ENCODE measurements around the gene AP5S1. TPM values are rescaled to one million over a fixed set of nuclear protein-coding genes. Genes with fewer than 3 reads are reported as not detected.
A peak's percentile ranks its signal among the peaks of the same experiment; 100 is the strongest.

AP5S1 gene
- total and polyA plus RNA-seq, 11 donors = 9.5 to 18.6 (median 11.4) TPM

DNA sequence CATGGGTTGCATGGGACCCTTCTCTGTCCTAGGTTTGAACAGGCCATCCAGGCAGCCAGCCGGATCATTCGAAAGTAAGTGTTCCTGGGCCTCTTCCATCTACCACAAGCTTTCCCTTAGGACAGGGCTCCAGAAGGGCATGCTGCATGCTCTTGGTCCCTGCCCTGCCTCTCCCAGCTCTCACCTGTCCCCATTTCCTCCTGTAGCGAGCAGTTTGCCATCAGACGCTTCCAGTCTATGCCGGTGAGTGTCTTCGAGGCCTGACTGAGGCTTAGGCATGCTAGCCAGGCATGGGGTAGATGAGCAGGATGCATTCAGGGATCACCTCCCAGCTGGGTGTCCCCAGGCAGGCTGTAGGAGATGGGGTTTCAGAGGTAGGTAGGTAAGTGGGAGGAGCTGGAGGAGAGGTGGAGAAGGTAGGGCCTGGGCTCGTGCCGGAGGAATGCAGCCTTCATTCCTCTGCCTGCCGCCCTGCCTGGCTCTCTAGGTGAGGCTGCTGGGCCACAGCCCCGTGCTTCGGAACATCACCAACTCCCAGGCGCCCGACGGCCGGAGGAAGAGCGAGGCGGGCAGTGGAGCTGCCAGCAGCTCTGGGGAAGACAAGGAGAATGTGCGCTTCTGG lies 20.0 kb upstream of the AP5S1 start:
- no peak overlapping the region for H3K27ac ChIP-seq
- H3K4me1 ChIP-seq = peaks cover 0 to 56% (median 10%) of the 10 kb centered on the region in 12 donors
- peak in 2 of 5 donors; percentile 19 for DNase-seq
- H3K9me3 ChIP-seq = no peaks in the 10 kb centered on the region
- no peaks in the 10 kb centered on the region for H3K27me3 ChIP-seq
- intact Hi-C loops (cut with DNase I) = no loop called here
- 92 to 95% (median 93%) methylated on average over 18 of the region's 18 CpGs for WGBS, 4 donors
- H3K36me3 ChIP-seq = peaks cover 0 to 70% (median 27%) of the 10 kb centered on the region in 9 donors
- H3K4me3 ChIP-seq = no peak overlapping the region
- TF ChIP-seq, protein P1, sequence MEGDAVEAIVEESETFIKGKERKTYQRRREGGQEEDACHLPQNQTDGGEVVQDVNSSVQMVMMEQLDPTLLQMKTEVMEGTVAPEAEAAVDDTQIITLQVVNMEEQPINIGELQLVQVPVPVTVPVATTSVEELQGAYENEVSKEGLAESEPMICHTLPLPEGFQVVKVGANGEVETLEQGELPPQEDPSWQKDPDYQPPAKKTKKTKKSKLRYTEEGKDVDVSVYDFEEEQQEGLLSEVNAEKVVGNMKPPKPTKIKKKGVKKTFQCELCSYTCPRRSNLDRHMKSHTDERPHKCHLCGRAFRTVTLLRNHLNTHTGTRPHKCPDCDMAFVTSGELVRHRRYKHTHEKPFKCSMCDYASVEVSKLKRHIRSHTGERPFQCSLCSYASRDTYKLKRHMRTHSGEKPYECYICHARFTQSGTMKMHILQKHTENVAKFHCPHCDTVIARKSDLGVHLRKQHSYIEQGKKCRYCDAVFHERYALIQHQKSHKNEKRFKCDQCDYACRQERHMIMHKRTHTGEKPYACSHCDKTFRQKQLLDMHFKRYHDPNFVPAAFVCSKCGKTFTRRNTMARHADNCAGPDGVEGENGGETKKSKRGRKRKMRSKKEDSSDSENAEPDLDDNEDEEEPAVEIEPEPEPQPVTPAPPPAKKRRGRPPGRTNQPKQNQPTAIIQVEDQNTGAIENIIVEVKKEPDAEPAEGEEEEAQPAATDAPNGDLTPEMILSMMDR (IDR thresholded peaks at IDR 0.05) = no peak
- no peak for TF ChIP-seq POLR2A (IDR thresholded peaks at IDR 0.05)
- no peak for ATAC-seq

GRCh38 chr20:3800878-3801260 lies 19.5 kb upstream of the AP5S1 start:
- DNase-seq (peak in 2 of 5 donors; percentile 14 to 16), ATAC-seq (no peak)
- H3K9me3 ChIP-seq = no peaks in the 10 kb centered on the region
- peaks cover 0 to 59% (median 13%) of the 10 kb centered on the region in 12 donors for H3K4me1 ChIP-seq
- no peak overlapping the region for H3K27ac ChIP-seq
- intact Hi-C loops (cut with DNase I) = no loop called here
- H3K36me3 ChIP-seq = peaks cover 0 to 74% (median 27%) of the 10 kb centered on the region in 9 donors
- no peak for TF ChIP-seq POLR2A (IDR thresholded peaks at IDR 0.05)
- TF ChIP-seq, protein P1 (IDR thresholded peaks at IDR 0.05) = no peak
- WGBS, 4 donors = 90 to 97% (median 94%) methylated on average over 8 of the region's 8 CpGs
- H3K4me3 ChIP-seq = no peak overlapping the region
- H3K27me3 ChIP-seq = no peaks in the 10 kb centered on the region

DNA sequence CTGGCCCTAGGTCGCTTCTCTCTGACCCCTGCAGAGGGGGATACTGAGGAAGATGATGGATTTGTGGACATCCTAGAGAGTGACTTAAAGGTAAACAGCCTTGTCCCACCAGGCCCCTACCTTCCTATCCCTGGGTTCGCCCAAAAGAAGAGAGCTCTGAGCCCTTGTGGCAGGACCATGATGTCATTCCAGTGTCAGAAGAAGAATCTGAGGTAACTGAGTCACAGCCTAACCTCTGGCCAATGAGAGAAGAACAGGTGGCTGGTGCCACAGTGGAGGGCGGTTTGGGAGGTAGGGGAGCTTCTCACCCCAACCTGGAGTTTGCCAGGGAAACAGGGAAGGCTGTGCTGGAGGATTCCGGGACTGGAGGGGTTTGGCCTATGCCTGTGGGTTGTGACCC lies 19.0 kb upstream of the AP5S1 start:
- Histone ChIP-seq H3K4me3 (no peak overlapping the region), H3K9me3 (no peaks in the 10 kb centered on the region), H3K27me3 (no peaks in the 10 kb centered on the region), H3K4me1 (peaks cover 0 to 63% (median 16%) of the 10 kb centered on the region in 12 donors), H3K27ac (peak overlapping the region in 1 of 12 donors; percentile 20), H3K36me3 (peaks cover 0 to 76% (median 27%) of the 10 kb centered on the region in 9 donors)
- intact Hi-C loops (cut with DNase I) = no loop called here
- DNase-seq (peak in 1 of 5 donors; percentile 9), ATAC-seq (no peak)
- TF ChIP-seq, protein P1 (IDR thresholded peaks at IDR 0.05) = no peak
- no peak for TF ChIP-seq POLR2A (IDR thresholded peaks at IDR 0.05)
- WGBS, 4 donors = 85 to 97% (median 95%) methylated on average over 3 to 4 of the region's 4 CpGs

GRCh38 chr20:3801846-3802245 lies 18.5 kb upstream of the AP5S1 start:
- Histone ChIP-seq H3K27ac (peak overlapping the region in 1 of 12 donors; percentile 20), H3K36me3 (peaks cover 0 to 76% (median 27%) of the 10 kb centered on the region in 9 donors), H3K9me3 (no peaks in the 10 kb centered on the region), H3K4me1 (peaks cover 0 to 64% (median 16%) of the 10 kb centered on the region in 12 donors), H3K27me3 (no peaks in the 10 kb centered on the region), H3K4me3 (no peak overlapping the region)
- 91 to 97% (median 95%) methylated on average over 7 to 13 of the region's 13 CpGs for WGBS, 4 donors
- ATAC-seq (no peak), DNase-seq (peak in 2 of 5 donors; percentile 16 to 21)
- TF ChIP-seq POLR2A (IDR thresholded peaks at IDR 0.05) = no peak
- TF ChIP-seq, protein P1 (IDR thresholded peaks at IDR 0.05) = no peak
- intact Hi-C loops (cut with DNase I) = no loop called here

Data from heart left ventricle (tissue), 16 donors.